K562 (cell line): ENCODE measurements around the gene VSIG4. TPM values are rescaled to one million over a fixed set of nuclear protein-coding genes. Genes with fewer than 3 reads are reported as not detected.
A peak's percentile ranks its signal among the peaks of the same experiment; 100 is the strongest.

Experiments used
- ATAC-seq: fragments of 200-7000 bp; cut with Tn5 transposase; 3 replicates; pipeline ENCODE4 v1.9.1; 2020; ENCODE audit warnings: moderate library complexity
- BruUV-seq: library from RNA; stranded (reverse); fragments of 400-500 nt; replicated peaks from 2 replicates; lab custom pipeline; 2021; lab: Mats Ljungman, UMichigan
- CTCF ChIA-PET: fragments of 300-600 bp; formaldehyde crosslinking; extraction: SDS; loops from one replicate; lab custom pipeline; 2021; ENCODE audit warnings: low intra/inter-chr PET ratio; lab: Yijun Ruan, JAX
- POLR2A ChIA-PET: fragments of 300-600, 350-650 bp; sonication (Branson Sonifier 250); formaldehyde crosslinking; extraction: SDS; loops from one replicate; lab custom pipeline; 2021; ENCODE audit warnings: antibody characterized with exemption, inconsistent platforms; lab: Yijun Ruan, JAX
- DNase-seq, 4 experiments: peaks; one replicate each; pipeline versions ENCODE4 v3.0.0 to v3.0.0-alpha.2; 2011 to 2018; ENCODE audit warnings: low spot score in 3 of 4, mixed read lengths in 3 of 4; ENCODE audit errors: extremely low read depth in 1 of 4
- FAIRE-seq: peaks from 2 replicates; lab custom pipeline; 2011; peaks lifted over from hg19 to GRCh38; lab: Jason Lieb, UNC
- H2AFZ ChIP-seq: 2 replicates; pipeline ENCODE4 v1.6.0; 2011; ENCODE audit warnings: low read depth, low read length, control low read depth, inconsistent platforms
- H3K27ac ChIP-seq: fragments of 200-600 bp; 3 replicates; pipeline ENCODE4 v1.8.0; 2011; ENCODE audit warnings: low read depth, mild to moderate bottlenecking, control low read depth, inconsistent platforms, low read length, moderate library complexity, mixed read lengths; ENCODE audit errors: extremely low read depth
- H3K27me3 ChIP-seq, 2 experiments: fragments of 300-600 bp in 1 of 2; 2 replicates in 1 of 2; 3 replicates in 1 of 2; pipeline versions ENCODE4 v1.6.0 to v1.8.0; 2011; ENCODE audit warnings: inconsistent platforms in 2 of 2, low read length in 2 of 2, mild to moderate bottlenecking in 1 of 2, mixed read lengths in 1 of 2, moderate library complexity in 1 of 2; ENCODE audit not compliant: control insufficient read depth in 2 of 2, insufficient read depth in 2 of 2
- H3K36me3 ChIP-seq: fragments of 300-600 bp; 3 replicates; pipeline ENCODE4 v1.8.0; 2011; ENCODE audit warnings: mild to moderate bottlenecking, low read length, inconsistent platforms; ENCODE audit not compliant: control insufficient read depth, insufficient read depth
- H3K4me1 ChIP-seq, 2 experiments: fragments of 200-600 bp in 1 of 2; replicated peaks in 1 of 2; 2 replicates in 1 of 2; 3 replicates in 1 of 2; pipeline versions ENCODE4 v1.5.1 to v1.8.0; 2011; ENCODE audit warnings: inconsistent platforms in 2 of 2, low read length in 2 of 2, mild to moderate bottlenecking in 1 of 2, mixed read lengths in 1 of 2, moderate library complexity in 1 of 2; ENCODE audit not compliant: control insufficient read depth in 2 of 2, insufficient read depth in 2 of 2
- H3K4me2 ChIP-seq: 2 replicates; pipeline ENCODE4 v1.6.1; 2011; ENCODE audit warnings: low read length, control low read depth, inconsistent platforms, mixed read lengths; ENCODE audit not compliant: insufficient read depth
- H3K4me3 ChIP-seq: fragments of 200-600 bp; sonication (generic), shearing (Covaris generic); 2 replicates; pipeline ENCODE4 v1.5.1; 2016; ENCODE audit warnings: control low read depth, inconsistent platforms
- H3K79me2 ChIP-seq: fragments of 200-600 bp; 3 replicates; pipeline ENCODE4 v1.8.0; 2011; ENCODE audit warnings: low read length, inconsistent platforms; ENCODE audit not compliant: control insufficient read depth, insufficient read depth
- H3K9ac ChIP-seq, 2 experiments: 2 replicates each; pipeline versions ENCODE4 v1.6.0 to v1.6.1; 2011; ENCODE audit warnings: low read depth in 2 of 2, low read length in 2 of 2, control low read depth in 1 of 2, inconsistent platforms in 1 of 2, mild to moderate bottlenecking in 1 of 2, mixed read lengths in 1 of 2; ENCODE audit not compliant: insufficient read depth in 1 of 2
- H3K9me1 ChIP-seq: one replicate; pipeline ENCODE4 v1.6.0; 2011; ENCODE audit warnings: inconsistent platforms, mild to moderate bottlenecking, low read length, moderate library complexity; ENCODE audit not compliant: control insufficient read depth, insufficient read depth
- H3K9me3 ChIP-seq: replicated peaks from 2 replicates; pipeline ENCODE4 v1.5.1; 2011; ENCODE audit warnings: low read depth, low read length, inconsistent platforms; ENCODE audit not compliant: control insufficient read depth, insufficient read depth
- H4K20me1 ChIP-seq: replicated peaks from 2 replicates; pipeline ENCODE4 v1.6.1; 2011; ENCODE audit warnings: low read length, inconsistent platforms, mixed read lengths; ENCODE audit not compliant: control insufficient read depth, insufficient read depth
- C11orf30 ChIP-seq: fragments of 450-650 bp; IDR thresholded peaks from 2 replicates; pipeline ENCODE4 v1.6.1; 2016; ENCODE audit warnings: low read depth, mild to moderate bottlenecking
- CREB1 ChIP-seq, 2 experiments: sonication (generic) in 1 of 2; formaldehyde crosslinking in 1 of 2; IDR thresholded peaks; 2 replicates each; pipeline versions ENCODE4 v1.6.1 to v1.8.0; 2012 to 2022; ENCODE audit warnings: inconsistent platforms in 1 of 2, mild to moderate bottlenecking in 1 of 2, missing genetic modification reagents in 1 of 2, moderate library complexity in 1 of 2
- ILF3 ChIP-seq: fragments of 450-650 bp; IDR thresholded peaks from 2 replicates; pipeline ENCODE4 v1.6.1; 2018; ENCODE audit warnings: antibody characterized with exemption, mild to moderate bottlenecking, moderate library complexity, borderline replicate concordance
- SAFB2 ChIP-seq: fragments of 200-400 bp; formaldehyde crosslinking; IDR thresholded peaks from 2 replicates; pipeline ENCODE4 v1.6.1; 2018; ENCODE audit warnings: borderline replicate concordance, low read length, low read depth, moderate library complexity; ENCODE audit not compliant: severe bottlenecking
- SMAD4 ChIP-seq: fragments of 250-450 bp; sonication (Bioruptor Pico); conservative IDR thresholded peaks from 2 replicates; pipeline ENCODE4 v1.8.0; 2021; ENCODE audit warnings: inconsistent platforms, mild to moderate bottlenecking, moderate library complexity
- STAG1 ChIP-seq: sonication (generic); formaldehyde crosslinking; IDR thresholded peaks from 2 replicates; pipeline ENCODE4 v1.5.0; 2020; ENCODE audit warnings: missing genetic modification reagents, borderline replicate concordance
- YBX1 ChIP-seq: fragments of 450-650 bp; IDR thresholded peaks from 2 replicates; pipeline ENCODE4 v1.7.1; 2016; ENCODE audit warnings: mild to moderate bottlenecking
- ZC3H8 ChIP-seq: fragments of 450-650 bp; IDR thresholded peaks from 2 replicates; pipeline ENCODE4 v1.6.1; 2017
- ZNF75A ChIP-seq: fragments of 450-650 bp; formaldehyde crosslinking; IDR thresholded peaks from 2 replicates; pipeline ENCODE4 v1.4.0; 2020; ENCODE audit warnings: mild to moderate bottlenecking
- WGBS: fragments of 100-300 bp; shearing (Covaris generic); methylation state at CpG from one replicate; pipeline ENCODE4 v1.1.6; 2016; ENCODE audit warnings: low coverage, mixed read lengths; ENCODE audit not compliant: insufficient coverage; ENCODE audit errors: missing lambda C conversion rate; 5-methylcytosine and 5-hydroxymethylcytosine counted together
- in situ Hi-C: fragments of 300-500 bp; cut with MboI; formaldehyde crosslinking; loops from 4 replicates; pipeline ENCODE4 v1.15.0; 2018; ENCODE audit warnings: inconsistent platforms, mixed read lengths
- intact Hi-C: fragments of 100-400 bp; cut with micrococcal nuclease; formaldehyde crosslinking; loops from 2 replicates; pipeline ENCODE4 v1.14.2; 2022
- polyA plus RNA-seq, 8 experiments: library from polyadenylated mRNA; depleted of rRNA in 4 of 8; stranded (reverse) in 5 of 8; unstranded in 3 of 8; fragments of >200 nt; fragmentation: Nextera tagmentation in 2 of 8; fragmentation: Illumina TruSeq in 1 of 8; extraction: Ambion mirVana in 2 of 8; extraction: Trizol in 1 of 8; gene quantifications; 2 replicates each; pipeline versions ENCODE4 v1.2.1 to v1.2.3, GENCODE V29; 2011 to 2014; ENCODE audit warnings: inconsistent platforms in 1 of 8, missing spikeins in 1 of 8
- total RNA-seq, 7 experiments: library from RNA; depleted of rRNA in 6 of 7; stranded (reverse); fragments of >200 nt in 6 of 7; fragmentation: Illumina TruSeq in 2 of 7; extraction: Trizol in 2 of 7; gene quantifications; 2 replicates each; pipeline versions ENCODE4 v1.2.1 to v1.2.3, GENCODE V29; 2011 to 2021; ENCODE audit warnings: low replicate concordance in 1 of 7
- TF ChIP-seq, protein P1 (sequence below), 3 experiments: IDR thresholded peaks in 2 of 3; conservative IDR thresholded peaks in 1 of 3; 2 replicates each; pipeline ENCODE4 v1.5.1; 2011 to 2012; ENCODE audit warnings: low read length in 3 of 3, mild to moderate bottlenecking in 3 of 3, control low read depth in 2 of 3, improper control_type of control experiment in 1 of 3, inconsistent platforms in 1 of 3, low read depth in 1 of 3, mixed read lengths in 1 of 3, moderate library complexity in 1 of 3; ENCODE audit not compliant: insufficient read depth in 2 of 3
- TF ChIP-seq, protein P2 (sequence below), 2 experiments: fragments of 450-650 bp in 1 of 2; sonication (generic) in 1 of 2; formaldehyde crosslinking in 1 of 2; IDR thresholded peaks in 1 of 2; conservative IDR thresholded peaks in 1 of 2; 2 replicates each; pipeline versions ENCODE4 v1.6.1 to v1.8.1; 2016 to 2023; ENCODE audit warnings: mild to moderate bottlenecking in 2 of 2, moderate library complexity in 2 of 2, inconsistent platforms in 1 of 2, missing genetic modification reagents in 1 of 2
- TF ChIP-seq, protein P3 (sequence below): fragments of 450-650 bp; IDR thresholded peaks from 2 replicates; pipeline ENCODE4 v1.6.1; 2017; ENCODE audit warnings: antibody characterized with exemption, mild to moderate bottlenecking
- TF ChIP-seq, protein P4 (sequence below): fragments of 450-650 bp; IDR thresholded peaks from 2 replicates; pipeline ENCODE4 v1.6.1; 2018; ENCODE audit warnings: mild to moderate bottlenecking, low read depth; ENCODE audit not compliant: partially characterized antibody

The VSIG4 gene
- total and polyA plus RNA-seq, 9 of the 15 experiments (the other 6 are each of a cell fraction or from before 2014, with no cell fraction given) = 0.22 to 1.6 (median 0.46) TPM; not detected in 1

DNA sequence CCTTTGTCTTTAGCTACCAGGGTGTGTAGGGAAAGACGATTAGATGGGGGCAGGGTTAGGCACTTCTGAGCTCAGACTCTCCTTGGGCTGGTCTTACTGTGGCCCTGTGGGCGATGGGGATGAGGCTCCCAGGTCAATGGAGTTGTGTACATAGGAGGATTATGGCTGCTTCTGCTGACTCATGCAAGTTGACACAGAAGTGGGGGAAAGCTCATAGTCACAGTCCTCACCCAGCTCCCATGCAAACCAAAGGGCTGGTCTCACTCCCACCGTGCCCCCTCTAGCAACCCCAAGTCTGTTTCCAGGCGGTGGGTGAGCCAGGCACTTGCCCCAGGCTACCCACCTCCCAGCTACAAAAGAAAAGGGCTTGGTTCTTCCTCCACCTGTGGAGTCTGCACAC lies 24.4 kb upstream of the VSIG4 start:
- ATAC-seq (peak; percentile 96), DNase-seq (peak in 2 of 4 experiments; percentile 25 to 55), FAIRE-seq (peak; percentile 67)
- H2AFZ ChIP-seq = peak overlapping the region; percentile 97
- intact Hi-C loops (no loop called here), in situ Hi-C loops (no loop called here)
- peaks cover 4 to 8% of the 10 kb centered on the region in 2 experiments; a peak in 3 of 5 replicates for H3K4me1 ChIP-seq
- H3K4me2 ChIP-seq = peak overlapping the region; percentile 55; the same call in 1 of the 2 replicates
- ChIA-PET CTCF (no interaction called here), POLR2A (interaction anchor here (0.7 to 1.9 kb wide), 2 partner anchors 10 to 21 kb away, joined by 3 to 6 read pairs; no protein-coding TSS in a partner anchor)
- no peak overlapping the region for H3K4me3 ChIP-seq
- WGBS = 10% methylated on average over 4 of the region's 4 CpGs
- H3K9me3 ChIP-seq = no peaks in the 10 kb centered on the region
- no peaks in the 10 kb centered on the region for H3K27me3 ChIP-seq
- H3K79me2 ChIP-seq = no peaks in the 10 kb centered on the region
- H3K27ac ChIP-seq = peak overlapping the region; percentile 66; the same call in 2 of the 3 replicates
- H3K9me1 ChIP-seq = no peaks in the 10 kb centered on the region
- H3K9ac ChIP-seq = peak overlapping the region in 1 of 2 experiments; percentile 58; a peak in 1 of 4 replicates
- H4K20me1 ChIP-seq = no peaks in the 10 kb centered on the region
- no peaks in the 10 kb centered on the region for H3K36me3 ChIP-seq
- no TSS peak for BruUV-seq
- TF ChIP-seq, protein P1, sequence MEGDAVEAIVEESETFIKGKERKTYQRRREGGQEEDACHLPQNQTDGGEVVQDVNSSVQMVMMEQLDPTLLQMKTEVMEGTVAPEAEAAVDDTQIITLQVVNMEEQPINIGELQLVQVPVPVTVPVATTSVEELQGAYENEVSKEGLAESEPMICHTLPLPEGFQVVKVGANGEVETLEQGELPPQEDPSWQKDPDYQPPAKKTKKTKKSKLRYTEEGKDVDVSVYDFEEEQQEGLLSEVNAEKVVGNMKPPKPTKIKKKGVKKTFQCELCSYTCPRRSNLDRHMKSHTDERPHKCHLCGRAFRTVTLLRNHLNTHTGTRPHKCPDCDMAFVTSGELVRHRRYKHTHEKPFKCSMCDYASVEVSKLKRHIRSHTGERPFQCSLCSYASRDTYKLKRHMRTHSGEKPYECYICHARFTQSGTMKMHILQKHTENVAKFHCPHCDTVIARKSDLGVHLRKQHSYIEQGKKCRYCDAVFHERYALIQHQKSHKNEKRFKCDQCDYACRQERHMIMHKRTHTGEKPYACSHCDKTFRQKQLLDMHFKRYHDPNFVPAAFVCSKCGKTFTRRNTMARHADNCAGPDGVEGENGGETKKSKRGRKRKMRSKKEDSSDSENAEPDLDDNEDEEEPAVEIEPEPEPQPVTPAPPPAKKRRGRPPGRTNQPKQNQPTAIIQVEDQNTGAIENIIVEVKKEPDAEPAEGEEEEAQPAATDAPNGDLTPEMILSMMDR (IDR thresholded peaks at IDR 0.05 in 2 of 3, conservative IDR thresholded peaks at IDR 0.05 in 1 of 3; ENCODE audit: insufficient read depth in 2 of 3, low read depth in 1 of 3, low read length in 3 of 3) = no peak
- no peak for TF ChIP-seq ILF3
- TF ChIP-seq STAG1 = no peak
- TF ChIP-seq C11orf30 = peak; percentile 94
- no peak for TF ChIP-seq CREB1 (IDR thresholded peaks at IDR 0.05)
- no peak for TF ChIP-seq CREB1 (CRISPR knock-in tag; IDR thresholded peaks at IDR 0.05)
- 0 out of 2 replicates have a peak, but pooled peaks have one; percentile 24 for TF ChIP-seq SMAD4 (CRISPR knock-in tag)
- TF ChIP-seq, protein P2, sequence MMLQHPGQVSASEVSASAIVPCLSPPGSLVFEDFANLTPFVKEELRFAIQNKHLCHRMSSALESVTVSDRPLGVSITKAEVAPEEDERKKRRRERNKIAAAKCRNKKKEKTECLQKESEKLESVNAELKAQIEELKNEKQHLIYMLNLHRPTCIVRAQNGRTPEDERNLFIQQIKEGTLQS (IDR thresholded peaks at IDR 0.05) = peak; percentile 28
- TF ChIP-seq, protein P2 (CRISPR knock-in tag; conservative IDR thresholded peaks at IDR 0.05) = no peak
- TF ChIP-seq ZC3H8 = no peak
- TF ChIP-seq YBX1 = no peak
- TF ChIP-seq, protein P3, sequence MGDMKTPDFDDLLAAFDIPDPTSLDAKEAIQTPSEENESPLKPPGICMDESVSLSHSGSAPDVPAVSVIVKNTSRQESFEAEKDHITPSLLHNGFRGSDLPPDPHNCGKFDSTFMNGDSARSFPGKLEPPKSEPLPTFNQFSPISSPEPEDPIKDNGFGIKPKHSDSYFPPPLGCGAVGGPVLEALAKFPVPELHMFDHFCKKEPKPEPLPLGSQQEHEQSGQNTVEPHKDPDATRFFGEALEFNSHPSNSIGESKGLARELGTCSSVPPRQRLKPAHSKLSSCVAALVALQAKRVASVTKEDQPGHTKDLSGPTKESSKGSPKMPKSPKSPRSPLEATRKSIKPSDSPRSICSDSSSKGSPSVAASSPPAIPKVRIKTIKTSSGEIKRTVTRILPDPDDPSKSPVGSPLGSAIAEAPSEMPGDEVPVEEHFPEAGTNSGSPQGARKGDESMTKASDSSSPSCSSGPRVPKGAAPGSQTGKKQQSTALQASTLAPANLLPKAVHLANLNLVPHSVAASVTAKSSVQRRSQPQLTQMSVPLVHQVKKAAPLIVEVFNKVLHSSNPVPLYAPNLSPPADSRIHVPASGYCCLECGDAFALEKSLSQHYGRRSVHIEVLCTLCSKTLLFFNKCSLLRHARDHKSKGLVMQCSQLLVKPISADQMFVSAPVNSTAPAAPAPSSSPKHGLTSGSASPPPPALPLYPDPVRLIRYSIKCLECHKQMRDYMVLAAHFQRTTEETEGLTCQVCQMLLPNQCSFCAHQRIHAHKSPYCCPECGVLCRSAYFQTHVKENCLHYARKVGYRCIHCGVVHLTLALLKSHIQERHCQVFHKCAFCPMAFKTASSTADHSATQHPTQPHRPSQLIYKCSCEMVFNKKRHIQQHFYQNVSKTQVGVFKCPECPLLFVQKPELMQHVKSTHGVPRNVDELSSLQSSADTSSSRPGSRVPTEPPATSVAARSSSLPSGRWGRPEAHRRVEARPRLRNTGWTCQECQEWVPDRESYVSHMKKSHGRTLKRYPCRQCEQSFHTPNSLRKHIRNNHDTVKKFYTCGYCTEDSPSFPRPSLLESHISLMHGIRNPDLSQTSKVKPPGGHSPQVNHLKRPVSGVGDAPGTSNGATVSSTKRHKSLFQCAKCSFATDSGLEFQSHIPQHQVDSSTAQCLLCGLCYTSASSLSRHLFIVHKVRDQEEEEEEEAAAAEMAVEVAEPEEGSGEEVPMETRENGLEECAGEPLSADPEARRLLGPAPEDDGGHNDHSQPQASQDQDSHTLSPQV = peak; percentile 71; the same call in 1 of the 2 replicates
- TF ChIP-seq, protein P4, sequence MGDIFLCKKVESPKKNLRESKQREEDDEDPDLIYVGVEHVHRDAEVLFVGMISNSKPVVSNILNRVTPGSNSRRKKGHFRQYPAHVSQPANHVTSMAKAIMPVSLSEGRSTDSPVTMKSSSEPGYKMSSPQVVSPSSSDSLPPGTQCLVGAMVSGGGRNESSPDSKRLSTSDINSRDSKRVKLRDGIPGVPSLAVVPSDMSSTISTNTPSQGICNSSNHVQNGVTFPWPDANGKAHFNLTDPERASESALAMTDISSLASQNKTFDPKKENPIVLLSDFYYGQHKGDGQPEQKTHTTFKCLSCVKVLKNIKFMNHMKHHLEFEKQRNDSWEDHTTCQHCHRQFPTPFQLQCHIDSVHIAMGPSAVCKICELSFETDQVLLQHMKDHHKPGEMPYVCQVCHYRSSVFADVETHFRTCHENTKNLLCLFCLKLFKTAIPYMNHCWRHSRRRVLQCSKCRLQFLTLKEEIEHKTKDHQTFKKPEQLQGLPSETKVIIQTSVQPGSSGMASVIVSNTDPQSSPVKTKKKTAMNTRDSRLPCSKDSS = no peak
- no peak for TF ChIP-seq ZNF75A (CRISPR knock-in tag)
- no peak for TF ChIP-seq SAFB2
